ENCODE data around the gene VWA8. TPM values are rescaled to one million over a fixed set of nuclear protein-coding genes. Genes with fewer than 3 reads are reported as not detected.

VWA8 gene
- total and polyA plus RNA-seq, 4 experiments from 2014 or later, result 3.2 to 23.3 (median 13.5) TPM

DNA sequence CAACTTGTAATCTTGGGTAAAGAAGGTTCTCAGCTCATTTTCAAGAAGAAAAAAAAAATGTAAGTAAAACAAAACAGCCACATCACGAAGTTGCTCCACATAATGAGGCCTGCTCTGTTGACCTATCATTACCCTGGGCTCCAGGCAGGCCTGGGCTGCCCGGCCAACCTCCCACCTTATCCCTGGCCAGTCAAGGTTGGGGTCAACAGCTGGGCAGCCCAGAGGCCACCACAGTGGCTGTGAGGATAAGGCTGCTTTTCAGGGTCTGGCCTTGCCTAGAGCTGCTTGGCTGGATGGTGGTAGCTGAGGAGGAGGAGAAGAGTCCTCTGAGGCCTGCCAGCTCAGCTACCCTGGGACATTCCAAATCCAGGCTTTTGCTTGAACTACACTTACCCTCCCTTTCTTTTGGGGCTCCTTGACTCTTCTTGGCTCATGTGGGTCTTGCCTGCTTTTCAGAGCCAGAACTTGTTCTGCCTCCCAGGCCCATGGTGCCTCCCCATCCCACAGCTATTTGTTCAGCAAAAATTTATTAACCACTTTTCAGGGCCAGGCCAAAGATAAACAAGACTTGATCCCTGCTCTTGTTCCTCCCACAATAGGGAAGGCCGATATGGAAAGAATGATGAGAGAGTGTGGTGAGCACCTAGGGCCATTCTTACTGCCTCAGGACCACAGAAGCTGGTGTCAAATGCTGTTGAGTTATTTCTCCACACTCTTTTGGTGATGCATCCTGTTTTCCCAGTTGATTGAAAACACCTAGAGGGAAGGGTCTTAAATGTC, 401.9 kb downstream of the VWA8 start:
- ChIA-PET CTCF (ENCODE audit: partially characterized antibody) (interaction anchor here (1.3 kb wide), 1 partner anchor 100 kb away, joined by 7 read pairs; no protein-coding TSS in a partner anchor), POLR2A (ENCODE audit: partially characterized antibody) (interaction anchor here (1.6 to 2.1 kb wide), 3 partner anchors 56 to 100 kb away, joined by 5 to 7 read pairs (median 5); no protein-coding TSS in a partner anchor)
- intact Hi-C loops (cut with micrococcal nuclease), result no loop called here
- H3K4me3 ChIP-seq (ENCODE audit: low read length in 2 of 2), result no peak overlapping the region
- no peaks in the 10 kb centered on the region for H3K9me3 Mint-ChIP-seq
- H3K36me3 ChIP-seq (ENCODE audit: insufficient read depth, low read length), result no peaks in the 10 kb centered on the region
- no peaks in the 10 kb centered on the region for H3K36me3 Mint-ChIP-seq
- H3K4me1 Mint-ChIP-seq, result peaks cover 0 to 11% (median 5%) of the 10 kb centered on the region in 4 donors
- no peaks in the 10 kb centered on the region for H3K9me3 ChIP-seq (ENCODE audit: control insufficient read depth in 1 of 2, low read length in 2 of 2)
- no peaks in the 10 kb centered on the region for H3K27me3 ChIP-seq (ENCODE audit: insufficient read depth, low read length)
- no peak overlapping the region for H3K4me3 Mint-ChIP-seq
- no peak overlapping the region for H3K27ac ChIP-seq (ENCODE audit: low read depth, low read length)
- H3K27ac Mint-ChIP-seq, result no peak overlapping the region
- no peaks in the 10 kb centered on the region for H3K27me3 Mint-ChIP-seq
- DNase-seq, result no peak
- no peaks in the 10 kb centered on the region for H3K4me1 ChIP-seq (ENCODE audit: insufficient read depth, low read length)

GRCh38 chr13:41557719-41558118, 403.2 kb downstream of the VWA8 start:
- Histone ChIP-seq H3K9me3 (ENCODE audit: control insufficient read depth in 1 of 2, low read length in 2 of 2) (no peaks in the 10 kb centered on the region), H3K4me1 (ENCODE audit: insufficient read depth, low read length) (no peaks in the 10 kb centered on the region), H3K4me3 (ENCODE audit: low read length in 2 of 2) (no peak overlapping the region), H3K27ac (ENCODE audit: low read depth, low read length) (no peak overlapping the region), H3K27me3 (ENCODE audit: insufficient read depth, low read length) (no peaks in the 10 kb centered on the region), H3K36me3 (ENCODE audit: insufficient read depth, low read length) (no peaks in the 10 kb centered on the region)
- Mint-ChIP-seq H3K27ac (no peak overlapping the region), H3K27me3 (no peaks in the 10 kb centered on the region), H3K9me3 (no peaks in the 10 kb centered on the region), H3K4me1 (peaks cover 0 to 3% (median 0%) of the 10 kb centered on the region in 4 donors), H3K36me3 (no peaks in the 10 kb centered on the region), H3K4me3 (no peak overlapping the region)
- intact Hi-C loops (cut with micrococcal nuclease), result no loop called here
- ChIA-PET POLR2A (ENCODE audit: partially characterized antibody) (no interaction called here), CTCF (ENCODE audit: partially characterized antibody) (no interaction called here)
- DNase-seq, result no peak

- no peaks in the 10 kb centered on the region for H3K4me1 ChIP-seq (ENCODE audit: insufficient read depth, low read length)
- H3K4me1 Mint-ChIP-seq, result peaks cover 0 to 3% (median 0%) of the 10 kb centered on the region in 4 donors
- H3K4me3 ChIP-seq (ENCODE audit: low read length in 2 of 2), result no peak overlapping the region
- ChIA-PET CTCF (ENCODE audit: partially characterized antibody) (interaction anchor here (1.0 to 2.5 kb wide), 2 partner anchors 96 to 98 kb away, joined by 3 to 7 read pairs; no protein-coding TSS in a partner anchor), POLR2A (ENCODE audit: partially characterized antibody) (interaction anchor here (0.5 to 1.2 kb wide), 2 partner anchors 44 to 96 kb away, joined by 3 to 10 read pairs; no protein-coding TSS in a partner anchor)
- no peaks in the 10 kb centered on the region for H3K9me3 ChIP-seq (ENCODE audit: control insufficient read depth in 1 of 2, low read length in 2 of 2)
- H3K4me3 Mint-ChIP-seq, result no peak overlapping the region
- no peaks in the 10 kb centered on the region for H3K36me3 Mint-ChIP-seq
- no peaks in the 10 kb centered on the region for H3K9me3 Mint-ChIP-seq
- no peaks in the 10 kb centered on the region for H3K27me3 Mint-ChIP-seq
- no peak for DNase-seq
- H3K36me3 ChIP-seq (ENCODE audit: insufficient read depth, low read length), result no peaks in the 10 kb centered on the region
- no peaks in the 10 kb centered on the region for H3K27me3 ChIP-seq (ENCODE audit: insufficient read depth, low read length)
- no peak overlapping the region for H3K27ac ChIP-seq (ENCODE audit: low read depth, low read length)
- intact Hi-C loops (cut with micrococcal nuclease), result no loop called here
- H3K27ac Mint-ChIP-seq, result peak overlapping the region in 1 of 7 donors; percentile 36
Measured at GRCh38 chr13:41554626-41555386, 406.1 kb downstream of the VWA8 start.

GRCh38 chr13:41554180-41554579, 406.7 kb downstream of the VWA8 start:
- Mint-ChIP-seq H3K36me3 (no peaks in the 10 kb centered on the region), H3K9me3 (no peaks in the 10 kb centered on the region), H3K4me1 (peaks cover 0 to 3% (median 0%) of the 10 kb centered on the region in 4 donors), H3K27ac (peak overlapping the region in 4 of 7 donors; percentile 16 to 59 (median 45)), H3K4me3 (no peak overlapping the region), H3K27me3 (no peaks in the 10 kb centered on the region)
- H3K36me3 ChIP-seq (ENCODE audit: insufficient read depth, low read length), result no peaks in the 10 kb centered on the region
- H3K9me3 ChIP-seq (ENCODE audit: control insufficient read depth in 1 of 2, low read length in 2 of 2), result no peaks in the 10 kb centered on the region
- H3K4me3 ChIP-seq (ENCODE audit: low read length in 2 of 2), result no peak overlapping the region
- ChIA-PET POLR2A (ENCODE audit: partially characterized antibody) (interaction anchor here (1.2 kb wide), 1 partner anchor 95 kb away, joined by 10 read pairs; no protein-coding TSS in a partner anchor), CTCF (ENCODE audit: partially characterized antibody) (interaction anchor here (2.5 kb wide), 1 partner anchor 96 kb away, joined by 7 read pairs; no protein-coding TSS in a partner anchor)
- H3K27me3 ChIP-seq (ENCODE audit: insufficient read depth, low read length), result no peaks in the 10 kb centered on the region
- no peak overlapping the region for H3K27ac ChIP-seq (ENCODE audit: low read depth, low read length)
- intact Hi-C loops (cut with micrococcal nuclease), result no loop called here
- DNase-seq, result no peak
- no peaks in the 10 kb centered on the region for H3K4me1 ChIP-seq (ENCODE audit: insufficient read depth, low read length)

DNA sequence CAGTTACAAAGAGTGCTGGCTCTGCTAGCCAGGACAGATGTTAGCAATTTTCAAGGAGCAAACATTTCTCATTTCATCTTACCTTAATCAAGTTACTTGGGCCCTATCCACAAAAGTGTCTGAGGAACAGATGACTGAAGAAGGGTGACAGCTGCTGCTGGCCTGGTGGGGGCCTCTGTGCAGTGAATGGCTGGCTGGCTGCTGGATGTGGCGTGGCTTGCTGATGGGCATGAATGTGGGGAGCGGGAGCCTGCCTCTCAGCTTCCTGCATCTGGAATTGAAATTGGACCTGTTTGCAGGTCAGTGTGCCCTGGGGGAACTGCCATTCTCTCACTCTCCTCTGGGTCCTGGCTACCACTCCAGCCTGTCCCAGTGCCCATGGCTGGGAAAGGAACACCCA, 408.9 kb downstream of the VWA8 start:
- no peak overlapping the region for H3K4me3 ChIP-seq (ENCODE audit: low read length in 2 of 2)
- intact Hi-C loops (cut with micrococcal nuclease), result no loop called here
- no peaks in the 10 kb centered on the region for H3K36me3 ChIP-seq (ENCODE audit: insufficient read depth, low read length)
- ChIA-PET POLR2A (ENCODE audit: partially characterized antibody) (no interaction called here), CTCF (ENCODE audit: partially characterized antibody) (no interaction called here)
- Mint-ChIP-seq H3K27ac (no peak overlapping the region), H3K36me3 (no peaks in the 10 kb centered on the region), H3K27me3 (no peaks in the 10 kb centered on the region), H3K4me1 (peaks cover 0 to 3% (median 0%) of the 10 kb centered on the region in 4 donors), H3K4me3 (no peak overlapping the region), H3K9me3 (no peaks in the 10 kb centered on the region)
- H3K9me3 ChIP-seq (ENCODE audit: control insufficient read depth in 1 of 2, low read length in 2 of 2), result no peaks in the 10 kb centered on the region
- no peak for DNase-seq
- H3K27ac ChIP-seq (ENCODE audit: low read depth, low read length), result no peak overlapping the region
- no peaks in the 10 kb centered on the region for H3K27me3 ChIP-seq (ENCODE audit: insufficient read depth, low read length)
- no peaks in the 10 kb centered on the region for H3K4me1 ChIP-seq (ENCODE audit: insufficient read depth, low read length)

- Histone ChIP-seq H3K4me3 (ENCODE audit: low read length in 2 of 2) (no peak overlapping the region), H3K36me3 (ENCODE audit: insufficient read depth, low read length) (no peaks in the 10 kb centered on the region), H3K4me1 (ENCODE audit: insufficient read depth, low read length) (no peaks in the 10 kb centered on the region), H3K27ac (ENCODE audit: low read depth, low read length) (no peak overlapping the region), H3K27me3 (ENCODE audit: insufficient read depth, low read length) (no peaks in the 10 kb centered on the region), H3K9me3 (ENCODE audit: control insufficient read depth in 1 of 2, low read length in 2 of 2) (no peaks in the 10 kb centered on the region)
- intact Hi-C loops (cut with micrococcal nuclease), result no loop called here
- no peak for DNase-seq
- CTCF ChIA-PET (ENCODE audit: partially characterized antibody), result no interaction called here
- H3K4me3 Mint-ChIP-seq, result no peak overlapping the region
- H3K27ac Mint-ChIP-seq, result no peak overlapping the region
- POLR2A ChIA-PET (ENCODE audit: partially characterized antibody), result no interaction called here
- H3K9me3 Mint-ChIP-seq, result no peaks in the 10 kb centered on the region
- H3K27me3 Mint-ChIP-seq, result no peaks in the 10 kb centered on the region
- H3K36me3 Mint-ChIP-seq, result no peaks in the 10 kb centered on the region
- H3K4me1 Mint-ChIP-seq, result peaks cover 0 to 3% (median 0%) of the 10 kb centered on the region in 4 donors
Measured at GRCh38 chr13:41550276-41550675, 410.6 kb downstream of the VWA8 start.

DNA sequence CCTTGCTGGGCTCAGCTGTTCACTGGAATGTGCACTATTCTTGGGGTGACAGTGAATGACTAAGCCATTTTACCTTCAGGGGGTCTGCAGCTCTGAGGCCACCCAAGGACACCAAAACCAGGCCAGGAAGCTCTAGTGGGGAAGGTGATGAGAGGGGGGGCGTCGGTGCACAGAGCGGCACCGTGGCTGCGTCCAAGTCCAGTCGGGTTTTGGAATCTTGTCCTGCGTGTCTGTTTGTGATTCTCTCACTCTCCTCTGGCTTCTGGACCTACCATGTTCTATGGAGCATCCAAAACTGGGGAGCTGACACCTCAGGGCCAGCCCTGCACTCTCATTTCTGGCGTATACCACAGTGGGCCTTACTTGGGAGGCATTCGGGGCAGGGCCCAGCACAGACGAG, 411.4 kb downstream of the VWA8 start:
- Histone ChIP-seq H3K9me3 (ENCODE audit: control insufficient read depth in 1 of 2, low read length in 2 of 2) (no peaks in the 10 kb centered on the region), H3K27me3 (ENCODE audit: insufficient read depth, low read length) (no peaks in the 10 kb centered on the region), H3K4me3 (ENCODE audit: low read length in 2 of 2) (no peak overlapping the region), H3K27ac (ENCODE audit: low read depth, low read length) (no peak overlapping the region), H3K36me3 (ENCODE audit: insufficient read depth, low read length) (no peaks in the 10 kb centered on the region), H3K4me1 (ENCODE audit: insufficient read depth, low read length) (no peaks in the 10 kb centered on the region)
- Mint-ChIP-seq H3K36me3 (no peaks in the 10 kb centered on the region), H3K9me3 (no peaks in the 10 kb centered on the region), H3K27ac (no peak overlapping the region), H3K4me3 (no peak overlapping the region), H3K4me1 (peaks cover 0 to 3% (median 0%) of the 10 kb centered on the region in 4 donors), H3K27me3 (no peaks in the 10 kb centered on the region)
- ChIA-PET POLR2A (ENCODE audit: partially characterized antibody) (interaction anchor here (1.3 kb wide), 1 partner anchor 84 kb away, joined by 4 read pairs; no protein-coding TSS in a partner anchor), CTCF (ENCODE audit: partially characterized antibody) (interaction anchor here (1.1 kb wide), 1 partner anchor 91 kb away, joined by 3 read pairs; no protein-coding TSS in a partner anchor)
- intact Hi-C loops (cut with micrococcal nuclease), result no loop called here
- no peak for DNase-seq
